Measurements from ENCODE around the gene COQ10A. TPM values are rescaled to one million over a fixed set of nuclear protein-coding genes. Genes with fewer than 3 reads are reported as not detected.

The COQ10A gene
- polyA plus RNA-seq (ENCODE audit: insufficient read length in 10 of 10): 10 to 100 TPM; 13.8 to 34.9 (median 18.4) TPM
- long read RNA-seq, donor 1, partial matches to known transcripts: 0 of 4 reads
- long read RNA-seq, donor 1, other reads (novel, unspliced or antisense): 0 of 4 reads
- long read RNA-seq, donor 2, transcript COQ10A-201 (5 exons, 1,652 nt): major isoform, 6 of 13 reads
- long read RNA-seq, donor 2, transcript COQ10A-202 (5 exons, 1,410 nt): minor isoform, 5 of 13 reads
- long read RNA-seq, donor 2, partial matches to known transcripts: 0 of 13 reads
- long read RNA-seq, donor 2, other reads (novel, unspliced or antisense): 0 of 13 reads
- long read RNA-seq, donor 3: 0 reads
- long read RNA-seq, donor 4, partial matches to known transcripts: 0 of 3 reads
- long read RNA-seq, donor 4, other reads (novel, unspliced or antisense): 0 of 3 reads
- long read RNA-seq, donor 5, transcript COQ10A-201 (5 exons, 1,652 nt): major isoform, 7 of 9 reads
- long read RNA-seq, donor 5, partial matches to known transcripts: 0 of 9 reads
- long read RNA-seq, donor 5, other reads (novel, unspliced or antisense): 0 of 9 reads
- long read RNA-seq, donor 6, transcript COQ10A-202 (5 exons, 1,410 nt): major isoform, 6 of 8 reads
- long read RNA-seq, donor 6, partial matches to known transcripts: 0 of 8 reads
- long read RNA-seq, donor 6, other reads (novel, unspliced or antisense): 0 of 8 reads
- long read RNA-seq, donor 7, transcript COQ10A-202 (5 exons, 1,410 nt): major isoform, 5 of 7 reads
- long read RNA-seq, donor 7, partial matches to known transcripts: 0 of 7 reads
- long read RNA-seq, donor 7, other reads (novel, unspliced or antisense): 0 of 7 reads
- long read RNA-seq, donor 8, partial matches to known transcripts: 0 of 2 reads
- long read RNA-seq, donor 8, other reads (novel, unspliced or antisense): 0 of 2 reads
- long read RNA-seq, donor 9: 0 reads

DNA sequence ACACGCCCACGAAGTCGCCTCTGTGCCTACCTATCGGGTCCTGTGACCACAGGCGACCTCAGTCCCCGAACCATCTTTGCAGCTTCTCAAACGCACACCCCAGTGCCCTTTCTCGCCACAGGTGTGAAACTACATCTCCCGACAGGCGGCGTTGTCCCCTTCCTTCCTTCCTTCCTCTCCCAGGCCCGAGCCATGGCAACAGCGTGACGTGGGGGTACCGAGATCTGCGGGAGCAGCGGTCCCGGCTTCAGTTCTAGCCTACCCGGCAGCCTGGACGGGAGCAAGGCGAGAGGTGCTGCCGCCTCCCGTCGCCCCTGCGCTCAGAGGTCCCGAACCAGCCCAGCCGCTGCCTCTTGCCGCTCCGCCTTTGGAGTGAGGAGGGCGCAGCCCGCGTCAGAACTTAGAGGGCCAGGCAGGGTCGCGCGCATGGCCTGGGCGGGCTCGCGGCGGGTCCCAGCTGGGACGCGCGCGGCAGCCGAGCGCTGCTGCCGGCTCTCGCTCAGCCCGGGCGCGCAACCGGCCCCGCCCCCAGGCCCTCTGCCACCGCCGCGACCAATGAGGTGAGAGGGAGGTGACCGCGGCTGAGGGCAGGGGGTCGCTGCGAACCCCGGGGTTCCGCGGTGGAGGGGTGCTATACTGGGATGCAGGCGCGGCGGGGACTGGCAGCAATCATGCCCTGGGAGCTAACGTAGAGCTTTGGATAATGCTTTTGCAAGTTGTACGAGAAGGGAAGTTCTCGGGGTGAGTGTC lies at the start of gene COQ10A:
TSS of gene COQ10A (plus strand) at position 250 of the 750 bp plus-strand sequence. CDS start at position 427, 177 bp downstream.
- DNase-seq: peak; percentile 85 to 98 (median 91)

DNA sequence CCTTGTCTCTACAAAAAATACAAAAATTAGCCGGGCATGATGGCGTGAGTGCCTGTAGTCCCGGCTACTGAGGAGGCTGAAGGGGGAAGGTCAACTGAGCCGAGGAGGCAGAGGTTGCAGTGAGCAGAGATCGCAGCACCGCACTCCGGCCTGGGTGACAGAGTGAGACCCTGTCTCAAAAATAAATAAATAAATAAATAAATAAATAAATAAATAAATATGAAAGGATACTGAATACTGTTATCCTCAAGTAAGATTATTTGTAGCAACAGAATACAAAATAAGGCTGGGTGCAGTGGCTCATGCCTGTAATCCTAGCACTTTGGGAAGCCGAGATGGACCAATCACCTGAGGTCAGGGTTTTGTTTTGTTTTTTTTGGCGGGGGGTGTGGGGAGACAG lies 46.9 kb upstream of the COQ10A start:
- DNase-seq: no peak

DNA sequence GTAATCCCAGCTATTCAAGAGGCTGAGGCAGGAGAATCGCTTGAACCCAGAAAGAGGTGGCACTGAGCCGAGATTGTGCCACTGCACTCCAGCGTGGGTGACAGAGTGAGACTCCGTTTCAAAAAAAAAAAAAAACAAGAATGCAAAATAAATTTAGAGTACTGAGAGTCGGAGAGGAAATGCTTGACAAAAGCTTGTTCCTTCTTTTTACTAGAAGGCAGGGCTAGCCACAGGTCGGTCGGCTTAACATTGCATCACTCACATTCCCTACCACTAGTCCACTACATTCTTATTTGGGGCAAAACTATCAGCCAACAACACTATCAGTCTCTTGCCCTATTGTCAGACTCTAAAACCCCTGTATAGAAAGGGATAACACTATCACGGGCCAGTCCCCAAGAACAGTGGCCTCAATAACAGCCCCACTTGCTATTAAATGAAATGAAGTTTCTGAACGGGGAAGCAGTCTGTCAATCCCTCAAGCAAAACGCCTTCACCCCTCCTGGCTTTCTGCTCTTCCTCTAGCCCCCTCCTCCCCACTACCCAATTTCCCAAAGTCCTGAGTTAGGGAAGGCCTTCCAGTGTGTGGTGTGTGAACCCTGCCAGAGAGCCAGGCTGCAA lies 46.0 kb upstream of the COQ10A start:
- no peak for DNase-seq

DNA sequence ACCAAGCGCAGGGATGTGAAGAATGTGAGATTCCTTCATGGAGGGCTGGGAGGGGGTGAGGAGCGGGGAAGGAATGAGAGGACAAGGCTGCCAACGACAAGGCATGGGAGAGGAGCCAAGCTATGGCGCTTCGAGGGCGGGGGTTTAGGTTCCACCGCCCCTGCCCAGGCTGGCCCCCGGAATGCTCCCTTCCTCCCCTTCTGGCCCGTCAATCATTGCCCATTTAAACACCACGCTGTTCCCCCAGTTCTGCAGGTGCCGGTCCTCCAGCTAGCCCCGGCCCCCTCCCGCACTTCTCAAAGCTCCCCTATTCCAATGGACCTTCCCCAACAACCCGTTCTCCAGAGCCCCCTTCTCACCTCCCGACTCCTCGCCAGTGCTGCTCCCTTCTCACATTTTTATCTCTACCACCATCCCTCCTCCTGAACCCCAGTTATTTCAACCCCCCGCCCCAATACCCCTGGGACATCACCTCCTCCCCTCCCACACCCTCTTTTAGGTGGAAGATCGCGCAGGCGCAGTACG lies 45.4 kb upstream of the COQ10A start:
- DNase-seq: peak; percentile 65 to 86 (median 75)

DNA sequence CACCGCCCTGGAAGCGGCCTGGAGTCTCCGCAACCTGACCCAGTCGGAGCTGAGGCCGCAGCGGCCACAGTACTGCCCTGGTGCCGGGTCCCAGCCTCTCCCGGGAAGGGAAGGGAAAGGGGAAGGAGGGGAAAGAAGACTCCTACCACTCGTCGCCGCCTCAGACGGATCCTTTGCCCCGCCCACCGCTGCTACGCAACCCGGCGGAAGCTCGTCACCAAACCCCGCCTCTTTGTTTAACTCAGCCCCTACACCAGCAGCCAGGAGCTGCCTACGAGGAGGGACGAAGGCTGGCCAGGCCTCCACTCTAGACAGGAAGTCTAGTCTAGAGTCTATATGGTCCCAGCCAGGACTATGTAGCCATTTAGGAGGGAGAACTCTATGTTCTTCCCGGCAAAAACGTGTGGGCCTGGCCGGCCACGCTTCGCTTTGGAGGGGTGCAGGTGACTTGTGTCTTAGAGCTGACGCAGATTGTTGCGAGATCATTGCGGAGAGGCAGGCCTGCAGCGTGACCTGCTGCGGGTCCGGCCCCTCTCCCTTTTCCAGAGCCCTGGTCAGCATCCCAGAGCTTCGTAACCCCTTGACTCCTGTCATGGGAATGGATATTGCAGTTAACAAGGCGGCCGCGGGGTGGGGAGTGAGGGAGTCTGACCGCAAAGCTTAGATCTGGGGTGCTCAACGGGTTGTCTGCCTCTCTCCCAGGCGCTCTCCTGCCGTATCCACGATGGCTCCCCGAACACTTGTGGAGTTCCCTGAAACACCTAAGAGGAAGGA lies 44.8 kb upstream of the COQ10A start, which contains the start of gene RNF41:
TSS of gene RNF41 (minus strand) at position 166 of the 774 bp plus-strand sequence. CDS start 7,875 bp downstream, outside the sequence.
- DNase-seq: peak; percentile 98 to 99 (median 98)

DNA sequence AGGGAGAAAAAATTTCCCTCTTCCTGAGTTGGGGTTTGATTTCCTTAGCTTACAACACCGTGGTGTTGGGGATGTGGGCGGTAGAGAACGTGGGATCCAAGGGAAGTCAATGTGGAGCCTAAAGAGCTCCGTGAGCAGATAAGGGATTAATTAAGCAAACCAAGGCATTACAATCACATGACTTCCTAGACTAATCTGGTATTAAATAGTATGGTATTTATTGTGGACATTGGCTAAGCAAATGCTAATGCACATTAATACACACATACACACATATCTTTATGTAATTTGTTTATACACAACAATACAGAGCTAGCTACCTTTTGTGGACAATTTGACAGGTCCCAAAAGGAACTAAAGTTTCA lies 44.2 kb upstream of the COQ10A start:
- DNase-seq: no peak

DNA sequence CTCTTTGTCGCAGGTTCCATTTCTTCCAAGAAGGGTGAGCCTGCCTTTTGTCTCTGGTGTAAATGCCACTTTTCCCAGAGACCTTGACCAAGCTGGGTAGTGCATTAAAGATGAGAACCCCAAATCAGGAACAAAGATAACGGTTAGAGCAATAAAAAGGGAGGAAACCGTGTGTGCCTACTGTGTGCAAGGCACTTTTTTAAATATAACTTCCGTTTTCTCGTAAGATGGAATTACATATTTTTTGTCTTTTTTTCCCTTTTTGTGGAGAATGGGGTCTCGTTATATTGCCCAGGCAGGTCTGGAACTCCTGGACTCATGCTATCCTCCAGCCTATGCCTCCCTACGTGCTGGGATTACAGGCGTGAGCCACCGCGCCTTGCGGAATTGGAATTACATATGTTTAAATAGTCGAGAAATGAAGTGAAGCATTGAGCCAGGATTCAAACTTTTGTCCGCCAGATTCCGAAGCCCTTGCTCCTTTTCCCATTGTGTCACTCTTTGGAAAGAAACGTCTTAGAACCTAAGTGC lies 43.1 kb upstream of the COQ10A start:
- no peak for DNase-seq

DNA sequence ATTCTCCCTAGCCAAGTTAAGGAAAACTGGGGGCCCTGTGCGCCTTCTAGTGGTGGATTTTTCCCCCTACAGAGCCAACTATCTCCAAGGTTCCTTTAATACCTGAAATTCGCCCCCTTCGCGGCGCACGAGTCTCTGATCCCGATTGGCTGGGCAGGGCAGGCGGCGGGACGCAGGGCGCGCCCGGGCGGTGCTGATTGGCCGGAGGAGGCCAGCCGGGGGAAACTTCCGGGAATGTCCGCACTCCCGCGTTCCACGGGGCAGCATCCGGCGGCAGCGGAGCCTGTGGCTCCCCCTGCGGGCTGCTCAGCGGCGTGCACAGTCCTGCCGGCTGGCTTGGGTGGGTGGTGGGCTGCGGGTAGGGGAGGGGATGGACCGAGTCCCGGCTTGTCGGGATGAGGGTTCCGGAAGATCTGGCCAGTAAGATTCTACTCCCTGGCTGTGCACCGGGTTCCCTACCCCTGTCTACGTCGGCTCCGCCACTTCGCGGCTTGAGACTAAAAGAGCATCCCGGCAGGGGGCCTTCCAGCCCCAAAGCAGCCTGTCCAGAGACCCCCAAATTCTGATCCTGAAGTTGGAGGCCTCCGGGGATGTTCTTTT lies 42.5 kb upstream of the COQ10A start, which contains the start of gene NABP2:
TSS of gene NABP2 (plus strand) at position 241 of the 600 bp plus-strand sequence. CDS start 515 bp downstream, outside the sequence.
- DNase-seq: peak; percentile 98 to 99 (median 99)

DNA sequence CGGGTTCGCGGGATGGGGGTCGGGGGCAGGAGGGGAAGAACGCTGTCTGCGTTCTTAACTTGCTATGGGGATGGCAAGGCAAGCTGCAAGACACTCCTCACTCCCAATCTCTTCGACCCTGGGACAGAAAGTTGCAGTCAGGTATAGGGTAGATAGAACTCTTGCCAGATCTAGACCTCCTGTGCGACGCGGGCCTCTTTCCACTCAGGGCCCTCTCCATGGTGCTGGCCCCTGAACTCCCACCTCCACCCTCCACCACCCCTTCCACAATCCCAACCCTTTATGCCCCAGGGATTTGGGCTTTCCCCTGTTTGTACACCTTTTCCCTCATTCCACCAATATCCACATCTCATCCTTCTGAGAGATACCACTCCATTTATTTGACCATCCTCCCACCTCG lies 41.8 kb upstream of the COQ10A start:
- DNase-seq: no peak

DNA sequence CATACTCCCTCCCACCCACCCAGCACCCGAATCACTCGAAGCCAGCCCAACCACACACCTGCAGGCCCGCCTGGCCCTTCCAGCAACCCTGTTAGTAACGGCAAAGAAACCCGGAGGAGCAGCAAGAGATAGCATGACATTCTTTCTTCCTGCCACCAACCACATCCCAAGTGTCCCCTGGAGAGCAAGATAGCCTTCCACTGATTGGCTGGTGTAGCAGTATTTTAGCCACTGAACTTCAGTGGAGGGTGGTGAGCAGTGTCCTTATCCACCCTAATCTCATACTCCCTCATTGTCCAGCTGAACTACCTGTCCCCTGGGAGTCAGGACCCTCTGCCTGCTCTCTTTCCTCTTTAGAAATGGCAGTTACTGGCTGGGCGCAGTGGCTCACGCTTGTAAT lies 37.7 kb upstream of the COQ10A start:
- no peak for DNase-seq

DNA sequence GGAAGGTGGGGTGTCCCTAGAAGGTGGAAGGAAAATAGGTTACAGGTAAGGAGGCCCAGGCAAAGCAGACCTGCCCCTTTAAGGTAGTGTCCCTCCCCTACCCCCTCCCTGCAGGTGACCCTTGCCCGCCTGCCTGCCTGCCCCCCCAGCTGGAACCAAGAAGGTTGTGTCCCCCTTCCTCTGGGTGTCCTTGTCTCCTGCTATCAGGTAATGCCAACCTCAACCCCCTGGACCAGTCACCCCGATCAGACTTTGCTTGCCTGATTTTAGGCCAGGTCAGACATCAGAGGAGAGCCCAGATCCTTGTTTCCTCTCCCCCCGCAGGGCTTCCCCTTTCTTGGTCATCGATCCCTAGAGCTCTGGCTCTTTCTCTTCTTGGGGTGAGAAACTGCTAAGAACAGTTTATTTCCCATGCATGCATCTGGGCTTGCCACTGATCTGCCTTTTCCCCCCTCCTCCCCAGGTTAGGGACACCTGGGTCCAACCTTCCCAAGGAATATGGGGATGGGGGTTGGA lies 36.8 kb upstream of the COQ10A start, which contains the start of gene SLC39A5:
TSS of gene SLC39A5 (plus strand) at position 136 of the 516 bp plus-strand sequence. CDS start 1,224 bp downstream, outside the sequence.
- DNase-seq: no peak

DNA sequence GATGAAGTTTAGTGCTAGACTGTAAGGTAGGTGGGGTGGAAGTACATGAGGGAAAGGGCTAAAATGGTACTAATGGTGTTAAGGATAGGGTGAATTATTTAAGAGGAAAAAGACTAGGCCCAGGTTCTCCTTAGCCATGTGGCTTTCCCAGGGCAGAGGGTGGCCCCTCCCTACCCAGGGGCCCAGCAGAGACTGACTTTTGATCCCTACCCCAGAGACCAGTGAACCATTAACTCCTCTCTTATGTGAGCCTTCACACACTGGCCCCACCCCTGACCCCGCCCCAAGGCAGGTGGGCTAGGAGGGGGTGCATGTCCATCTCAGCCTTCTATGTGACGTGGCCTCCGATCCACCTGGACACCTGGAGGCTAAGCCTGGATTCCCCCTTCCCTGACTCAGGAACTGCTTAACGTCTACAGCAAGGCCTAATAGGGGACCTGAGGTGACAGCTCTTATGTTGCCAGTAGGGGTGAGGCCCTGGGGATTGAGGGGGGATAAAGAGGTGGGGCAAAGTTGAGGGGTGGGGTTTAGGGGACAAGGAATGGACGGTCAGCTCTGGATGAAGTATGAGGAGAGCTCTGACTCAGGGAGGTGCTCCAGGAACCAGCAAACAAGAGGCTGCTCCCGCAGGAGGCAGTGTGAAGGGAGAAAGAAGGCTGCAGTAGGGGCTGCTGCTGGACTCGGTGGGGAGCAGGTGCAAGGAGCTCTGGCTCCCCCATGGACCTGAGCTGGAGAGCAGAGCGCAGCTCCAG lies 36.1 kb upstream of the COQ10A start:
- no peak for DNase-seq

DNA sequence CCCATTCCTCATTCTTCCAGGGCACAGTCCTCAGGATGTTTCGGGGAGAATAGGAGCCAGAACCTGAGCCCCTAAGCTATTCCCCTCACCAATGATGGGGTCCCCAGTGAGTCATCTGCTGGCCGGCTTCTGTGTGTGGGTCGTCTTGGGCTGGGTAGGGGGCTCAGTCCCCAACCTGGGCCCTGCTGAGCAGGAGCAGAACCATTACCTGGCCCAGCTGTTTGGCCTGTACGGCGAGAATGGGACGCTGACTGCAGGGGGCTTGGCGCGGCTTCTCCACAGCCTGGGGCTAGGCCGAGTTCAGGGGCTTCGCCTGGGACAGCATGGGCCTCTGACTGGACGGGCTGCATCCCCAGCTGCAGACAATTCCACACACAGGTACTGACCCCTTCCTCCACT lies 35.6 kb upstream of the COQ10A start:
- no peak for DNase-seq

DNA sequence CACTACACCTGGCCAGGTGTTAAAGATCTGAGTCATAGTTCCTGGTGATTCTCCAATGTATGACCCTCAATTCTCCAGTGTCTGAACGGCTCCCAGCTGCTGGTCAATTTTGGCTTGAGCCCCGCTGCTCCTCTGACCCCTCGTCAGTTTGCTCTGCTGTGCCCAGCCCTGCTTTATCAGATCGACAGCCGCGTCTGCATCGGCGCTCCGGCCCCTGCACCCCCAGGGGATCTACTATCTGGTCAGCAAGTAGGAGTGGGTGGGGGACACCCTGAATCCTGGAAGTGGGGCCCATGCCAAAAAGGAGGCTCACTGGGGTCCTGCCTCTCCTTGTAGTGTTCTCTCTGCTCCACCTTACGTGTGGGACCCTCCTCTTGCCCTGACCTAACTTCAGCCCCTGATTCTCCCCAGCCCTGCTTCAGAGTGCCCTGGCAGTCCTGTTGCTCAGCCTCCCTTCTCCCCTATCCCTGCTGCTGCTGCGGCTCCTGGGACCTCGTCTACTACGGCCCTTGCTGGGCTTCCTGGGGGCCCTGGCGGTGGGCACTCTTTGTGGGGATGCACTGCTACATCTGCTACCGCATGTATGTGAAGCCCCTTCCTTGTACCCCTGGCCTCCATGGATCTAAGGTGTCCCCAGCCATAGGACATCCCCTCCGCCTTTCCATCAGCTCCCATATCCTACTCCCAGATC lies 31.9 kb upstream of the COQ10A start:
- no peak for DNase-seq

DNA sequence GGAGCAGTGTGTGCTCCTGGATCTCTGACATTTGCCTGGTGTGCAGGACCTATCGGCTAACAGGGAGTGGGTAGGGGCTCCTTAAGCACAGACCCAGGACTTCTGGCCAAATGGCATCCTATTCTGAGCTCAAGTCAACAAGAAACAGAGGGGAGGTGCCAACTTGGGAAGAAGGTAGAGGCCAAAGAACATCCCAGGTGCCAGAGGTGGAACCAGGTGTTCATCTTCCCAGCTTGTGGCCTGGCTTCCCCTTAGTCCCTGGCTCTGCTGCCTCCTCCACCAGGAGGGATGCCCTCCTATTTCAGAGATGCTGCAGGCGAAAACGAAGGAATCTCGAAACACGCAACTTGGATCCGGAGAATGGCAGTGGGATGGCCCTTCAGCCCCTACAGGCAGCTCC lies 30.7 kb upstream of the COQ10A start:
- no peak for DNase-seq

DNA sequence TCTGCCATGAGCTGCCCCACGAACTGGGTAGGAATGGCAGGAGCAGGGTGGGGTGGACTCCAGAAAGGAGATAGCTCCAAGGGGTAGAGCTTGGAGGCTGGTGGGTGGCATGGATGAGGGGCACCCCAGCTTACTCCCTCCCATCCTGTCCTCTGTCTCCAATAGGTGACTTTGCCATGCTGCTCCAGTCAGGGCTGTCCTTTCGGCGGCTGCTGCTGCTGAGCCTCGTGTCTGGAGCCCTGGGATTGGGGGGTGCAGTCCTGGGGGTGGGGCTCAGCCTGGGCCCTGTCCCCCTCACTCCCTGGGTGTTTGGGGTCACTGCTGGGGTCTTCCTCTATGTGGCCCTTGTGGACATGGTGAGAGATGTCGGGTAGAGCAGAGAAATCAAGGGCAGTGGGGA lies 29.8 kb upstream of the COQ10A start:
- DNase-seq: no peak

DNA sequence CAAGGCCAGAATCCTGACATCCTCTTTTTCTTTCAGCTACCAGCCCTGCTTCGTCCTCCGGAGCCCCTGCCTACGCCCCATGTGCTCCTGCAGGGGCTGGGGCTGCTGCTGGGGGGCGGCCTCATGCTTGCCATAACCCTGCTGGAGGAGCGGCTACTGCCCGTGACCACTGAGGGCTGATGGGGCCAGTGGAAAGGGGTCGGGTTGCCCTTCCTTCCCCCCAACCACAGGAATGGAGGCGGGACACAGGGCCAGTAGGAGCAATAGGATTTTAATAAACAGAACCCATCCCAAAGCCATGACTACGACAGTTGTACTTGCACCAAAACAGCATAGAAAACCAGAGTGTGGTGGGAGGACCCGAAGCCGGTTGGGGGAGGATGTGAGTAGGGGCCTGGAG lies 29.2 kb upstream of the COQ10A start:
- DNase-seq: no peak

All from muscle of back (tissue), 13 donors.